Stimulated activated naive B cell treated with anti-CD40 and anti-IgM and Interleukin-4, amounts not matched to agents 10 μg/mL and 1 μg/mL and 100 μg/mL, for 72 hours (primary cell): ENCODE data around the gene CTBP1.
"Not testable (repeated sequence)": the region's sequence is repeated elsewhere in the genome, so short reads cannot be mapped to it uniquely, and the experiment has no call there.

Experiments
- ATAC-seq, 2 donors: fragments of 150-1000 bp; cut with Tn5 transposase; replicated peaks; 2 replicates each; pipeline ENCODE4 v1.10.0; 2021; ENCODE audit warnings: moderate library complexity in 1 of 2
- DNase-seq: peaks from one replicate; pipeline ENCODE4 v3.0.0; 2021
- H3K27ac Mint-ChIP-seq: one replicate; pipeline ENCODE4 v1.8.0; 2022; ENCODE audit warnings: mild to moderate bottlenecking, mixed read lengths
- H3K27me3 Mint-ChIP-seq, 2 donors: one replicate each; pipeline ENCODE4 v1.8.0; 2022; ENCODE audit warnings: mixed read lengths in 2 of 2
- H3K36me3 Mint-ChIP-seq, 2 donors: one replicate each; pipeline ENCODE4 v1.8.0; 2022; ENCODE audit warnings: mixed read lengths in 2 of 2, mild to moderate bottlenecking in 1 of 2
- H3K4me1 Mint-ChIP-seq, 2 donors: one replicate each; pipeline ENCODE4 v1.8.0; 2022; ENCODE audit warnings: mixed read lengths in 2 of 2, mild to moderate bottlenecking in 1 of 2
- H3K4me3 Mint-ChIP-seq, 2 donors: one replicate each; pipeline ENCODE4 v1.8.0; 2022; ENCODE audit warnings: mild to moderate bottlenecking in 2 of 2, mixed read lengths in 2 of 2, moderate library complexity in 1 of 2
- H3K9me3 Mint-ChIP-seq, 2 donors: one replicate each; pipeline ENCODE4 v1.8.0; 2022; ENCODE audit warnings: mixed read lengths in 2 of 2, mild to moderate bottlenecking in 1 of 2

The CTBP1 gene

DNA sequence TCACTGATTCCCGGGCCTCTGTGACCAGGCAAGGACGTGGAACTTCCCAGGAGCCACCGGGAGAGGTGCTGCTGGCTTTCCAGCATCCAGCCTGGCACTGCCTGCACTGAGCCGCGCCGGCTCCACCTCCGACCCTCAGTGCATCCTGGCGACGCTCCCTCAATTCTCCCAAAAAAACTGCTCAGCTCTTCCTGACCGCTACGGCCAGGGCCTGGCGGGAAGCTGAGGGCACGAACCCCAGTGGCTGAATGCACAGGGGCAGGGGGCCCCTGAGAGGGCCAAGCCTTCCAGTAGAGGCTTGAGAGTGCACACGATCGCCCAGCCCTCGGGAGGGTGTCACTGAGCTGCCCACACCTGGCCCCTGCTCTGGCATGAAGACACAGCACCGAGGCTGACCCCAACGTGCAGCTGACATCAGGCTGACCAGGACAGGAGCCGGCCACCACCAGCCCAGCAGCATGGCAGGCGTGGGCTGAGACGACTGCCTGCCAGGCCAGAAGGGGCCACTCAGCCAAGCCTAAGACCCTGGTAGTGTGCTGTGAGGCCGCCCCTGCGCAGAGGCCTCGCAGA, 6.9 kb downstream of the CTBP1 start:
- H3K27ac Mint-ChIP-seq, result no peak overlapping the region
- ATAC-seq (no peak), DNase-seq (no peak)
- peaks cover 26 to 48% of the 10 kb centered on the region in 2 donors for H3K36me3 Mint-ChIP-seq
- H3K9me3 Mint-ChIP-seq, result no peaks in the 10 kb centered on the region
- H3K27me3 Mint-ChIP-seq, result no peaks in the 10 kb centered on the region
- peaks cover 40 to 48% of the 10 kb centered on the region in 2 donors for H3K4me1 Mint-ChIP-seq
- no peak overlapping the region for H3K4me3 Mint-ChIP-seq

DNA sequence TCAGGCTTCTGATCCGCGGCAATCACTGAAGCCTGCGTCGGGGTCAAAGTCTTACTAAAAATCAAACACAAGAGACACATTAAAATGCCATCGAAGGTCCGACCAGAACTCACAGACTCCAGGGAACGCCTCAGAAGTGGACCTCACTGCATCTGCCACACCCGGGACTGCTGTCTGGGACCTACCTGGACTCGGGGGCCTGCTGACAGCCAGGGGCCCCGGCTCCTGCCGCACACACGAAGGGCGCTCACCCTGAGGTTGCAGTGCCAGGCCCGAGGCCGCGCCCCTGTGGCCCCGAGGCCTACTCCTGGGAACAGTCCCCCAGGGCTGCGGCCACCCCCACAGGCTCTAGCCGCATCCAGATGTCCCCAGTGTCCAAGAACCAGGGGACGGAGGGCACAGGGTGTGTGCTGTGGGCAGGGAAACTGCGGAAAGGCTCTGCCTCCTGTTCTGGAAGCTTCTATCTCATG, 7.4 kb downstream of the CTBP1 start:
- H3K27me3 Mint-ChIP-seq, result no peaks in the 10 kb centered on the region
- H3K27ac Mint-ChIP-seq, result no peak overlapping the region
- no peaks in the 10 kb centered on the region for H3K9me3 Mint-ChIP-seq
- H3K4me1 Mint-ChIP-seq, result peaks cover 36 to 43% of the 10 kb centered on the region in 2 donors
- peaks cover 22 to 46% of the 10 kb centered on the region in 2 donors for H3K36me3 Mint-ChIP-seq
- DNase-seq, result no peak
- H3K4me3 Mint-ChIP-seq, result no peak overlapping the region
- no peak for ATAC-seq

DNA sequence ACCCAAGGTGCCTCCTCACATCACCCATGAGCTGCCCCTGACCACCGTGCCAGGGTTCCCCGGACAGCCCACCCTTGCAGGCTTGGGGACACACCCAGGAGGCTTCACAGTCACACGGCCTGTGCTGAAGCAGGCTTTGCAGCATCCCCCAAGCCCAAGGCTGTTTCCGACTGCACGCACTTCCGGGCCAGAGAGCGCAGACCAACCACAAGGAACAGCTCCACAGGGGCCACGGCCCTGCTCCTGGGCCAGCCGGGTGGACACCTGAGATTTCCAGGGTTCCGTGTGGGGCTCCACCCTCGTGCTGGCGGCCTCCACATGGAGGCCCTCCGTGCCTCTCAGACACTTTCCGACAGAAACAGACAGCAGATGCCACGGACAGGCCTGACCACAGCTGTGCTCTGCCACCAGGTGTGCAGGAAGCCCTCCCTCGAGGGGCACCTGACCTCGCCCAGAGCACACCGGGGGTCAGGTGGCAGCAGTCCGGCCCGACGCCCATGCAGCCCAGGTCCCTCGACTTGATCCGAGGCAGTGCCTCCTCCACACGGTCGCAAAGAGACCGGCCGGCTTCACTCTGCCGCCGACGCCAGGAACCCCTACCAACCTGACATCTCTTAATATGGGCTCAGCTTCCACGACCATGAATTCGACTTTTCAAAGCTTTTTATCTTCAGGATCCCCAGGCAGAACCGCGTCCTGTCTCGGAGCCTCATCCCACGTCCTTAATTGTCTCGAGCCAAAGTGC, 8.0 kb downstream of the CTBP1 start:
- no peaks in the 10 kb centered on the region for H3K9me3 Mint-ChIP-seq
- H3K4me1 Mint-ChIP-seq, result peaks cover 30 to 37% of the 10 kb centered on the region in 2 donors
- no peak for DNase-seq
- H3K27ac Mint-ChIP-seq, result no peak overlapping the region
- ATAC-seq, result no peak
- H3K4me3 Mint-ChIP-seq, result no peak overlapping the region
- H3K36me3 Mint-ChIP-seq, result peaks cover 22 to 45% of the 10 kb centered on the region in 2 donors
- H3K27me3 Mint-ChIP-seq, result no peaks in the 10 kb centered on the region

DNA sequence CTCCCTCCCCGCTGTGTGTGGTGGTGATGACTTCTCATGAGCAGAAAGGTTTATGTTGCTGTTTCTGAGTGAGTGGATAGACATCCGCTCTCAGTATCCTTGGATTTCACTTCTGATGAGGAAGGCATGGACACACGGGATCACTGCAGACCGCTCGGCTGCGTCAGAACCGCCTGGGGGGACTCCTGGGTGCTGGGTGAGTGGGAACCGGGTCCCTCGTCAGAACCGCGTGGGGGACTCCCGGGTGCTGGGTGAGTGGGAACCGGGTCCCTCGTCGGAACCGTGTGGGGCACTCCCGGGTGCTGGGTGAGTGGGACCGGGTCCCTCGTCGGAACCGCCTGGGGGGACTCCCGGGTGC, 9.0 kb downstream of the CTBP1 start:
- Mint-ChIP-seq H3K27ac (no peak overlapping the region), H3K4me1 (peaks cover 23 to 33% of the 10 kb centered on the region in 2 donors), H3K36me3 (peaks cover 27 to 49% of the 10 kb centered on the region in 2 donors), H3K27me3 (no peaks in the 10 kb centered on the region), H3K4me3 (no peak overlapping the region), H3K9me3 (no peaks in the 10 kb centered on the region)
- no peak for DNase-seq
- ATAC-seq, result no peak

DNA sequence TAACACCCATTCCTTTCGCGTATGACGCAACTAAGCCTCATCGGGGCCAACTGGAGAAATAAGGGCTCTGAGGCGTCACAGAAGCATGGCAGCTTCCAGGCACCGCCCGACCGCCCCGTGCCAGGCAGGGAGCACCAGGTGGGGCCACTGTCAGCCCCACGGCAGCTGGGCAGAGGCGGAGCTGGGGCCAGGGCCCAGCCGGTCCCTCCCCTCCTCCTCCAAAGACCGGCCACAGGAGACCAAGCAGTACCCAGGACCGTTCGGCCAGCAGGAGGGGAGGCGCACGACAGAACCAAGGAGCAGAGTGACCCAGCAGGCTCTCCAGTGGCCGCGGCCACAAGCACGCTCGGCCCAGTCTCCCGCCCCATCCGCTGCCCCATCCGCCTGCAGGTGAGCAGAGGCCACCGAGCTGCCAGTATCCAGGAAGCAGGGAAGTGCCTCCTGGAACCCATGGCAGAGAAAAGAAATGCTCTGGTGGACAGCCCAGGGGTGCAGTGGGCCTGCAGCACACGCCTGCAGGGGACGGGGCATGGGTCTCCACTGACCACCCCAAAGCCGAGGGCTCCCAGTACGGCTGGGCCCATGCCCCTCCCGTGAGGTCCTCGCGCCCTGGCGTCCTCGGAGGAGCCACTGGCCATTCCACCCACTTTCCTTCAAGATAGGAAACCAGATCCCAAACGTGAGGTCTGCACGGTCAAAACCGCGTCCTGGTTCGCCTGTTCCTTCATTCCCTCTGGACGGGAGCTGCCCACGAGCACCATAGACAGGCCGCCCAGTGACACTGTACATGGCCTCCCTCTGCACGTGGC, 9.6 kb downstream of the CTBP1 start:
- H3K4me3 Mint-ChIP-seq, result no peak overlapping the region
- H3K36me3 Mint-ChIP-seq, result peaks cover 27 to 49% of the 10 kb centered on the region in 2 donors
- peaks cover 17 to 27% of the 10 kb centered on the region in 2 donors for H3K4me1 Mint-ChIP-seq
- no peak for ATAC-seq
- DNase-seq, result no peak
- no peaks in the 10 kb centered on the region for H3K27me3 Mint-ChIP-seq
- no peak overlapping the region for H3K27ac Mint-ChIP-seq
- no peaks in the 10 kb centered on the region for H3K9me3 Mint-ChIP-seq

DNA sequence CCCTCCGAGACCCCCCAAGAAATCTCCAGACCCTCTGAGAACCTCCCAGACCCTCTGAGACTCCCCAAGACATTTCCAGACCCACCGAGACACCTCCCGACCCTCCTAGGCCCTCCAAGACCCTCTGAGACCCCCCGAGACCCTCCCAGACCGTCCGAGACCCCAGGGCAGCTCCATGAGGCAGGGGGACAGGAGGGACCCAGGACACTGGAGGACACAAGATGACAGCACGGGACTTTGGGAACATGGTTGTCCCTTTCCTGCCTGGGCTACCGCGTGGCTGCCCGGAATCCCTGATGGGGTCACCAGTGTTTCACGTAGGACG, 10.3 kb downstream of the CTBP1 start:
- no peak overlapping the region for H3K27ac Mint-ChIP-seq
- no peaks in the 10 kb centered on the region for H3K27me3 Mint-ChIP-seq
- no peak for DNase-seq
- ATAC-seq, result no peak
- H3K36me3 Mint-ChIP-seq, result peaks cover 34 to 52% of the 10 kb centered on the region in 2 donors
- H3K4me1 Mint-ChIP-seq, result peaks cover 15 to 20% of the 10 kb centered on the region in 2 donors
- H3K4me3 Mint-ChIP-seq, result no peak overlapping the region
- no peaks in the 10 kb centered on the region for H3K9me3 Mint-ChIP-seq

DNA sequence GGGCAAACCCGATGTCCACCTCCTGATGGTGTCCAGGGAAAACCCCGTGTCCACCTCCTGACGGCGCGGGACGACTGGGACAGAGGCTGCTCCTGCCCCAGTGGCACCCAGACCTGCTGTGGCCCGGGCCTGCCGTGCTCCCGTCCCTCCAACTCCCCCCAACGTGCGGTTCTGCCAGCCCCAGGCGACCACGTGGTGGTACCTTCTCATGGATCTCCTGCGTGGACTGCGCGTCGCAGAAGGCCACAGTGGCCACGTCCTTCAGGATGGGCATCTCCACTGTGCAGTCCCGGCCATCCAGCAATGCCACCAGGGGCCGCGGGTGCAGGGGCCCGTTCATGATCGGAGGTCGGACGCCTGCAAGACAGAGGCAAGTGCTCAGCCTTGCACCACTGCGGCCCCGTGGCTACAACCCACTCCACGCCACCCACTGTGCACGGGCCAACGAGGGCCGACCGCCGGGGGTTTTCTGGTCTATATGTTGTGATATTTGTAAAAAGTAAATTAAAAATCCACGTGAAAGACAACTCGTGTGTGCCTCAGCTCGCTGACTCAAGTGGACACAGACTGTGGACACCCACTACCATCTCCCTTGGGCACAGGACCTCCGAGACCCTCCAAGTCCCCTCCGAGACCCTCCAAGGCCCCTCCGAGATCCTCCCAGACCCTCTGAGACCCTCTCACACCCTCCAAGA, 10.8 kb downstream of the CTBP1 start:
- Mint-ChIP-seq H3K4me3 (no peak overlapping the region), H3K36me3 (peaks cover 35 to 53% of the 10 kb centered on the region in 2 donors), H3K9me3 (no peaks in the 10 kb centered on the region), H3K27me3 (no peaks in the 10 kb centered on the region), H3K4me1 (peaks cover 14 to 15% of the 10 kb centered on the region in 2 donors), H3K27ac (no peak overlapping the region)
- ATAC-seq, result no peak
- DNase-seq, result no peak

DNA sequence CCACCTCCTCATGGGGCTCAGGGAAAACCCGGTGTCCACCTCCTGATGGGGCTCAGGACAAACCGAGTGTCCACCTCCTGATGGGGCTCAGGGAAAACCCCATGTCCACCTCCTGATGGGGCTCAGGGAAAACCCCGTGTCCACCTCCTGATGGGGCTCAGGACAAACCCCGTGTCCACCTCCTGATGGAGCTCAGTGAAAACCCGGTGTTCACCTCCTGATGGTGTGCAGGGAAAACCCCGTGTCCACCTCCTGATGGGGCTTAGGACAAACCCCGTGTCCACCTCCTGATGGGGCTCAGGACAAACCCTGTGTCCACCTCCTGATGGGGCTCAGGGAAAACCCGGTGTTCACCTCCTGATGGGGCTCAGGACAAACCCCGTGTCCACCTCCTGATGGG, 11.7 kb downstream of the CTBP1 start:
- peaks cover 9 to 13% of the 10 kb centered on the region in 2 donors for H3K4me1 Mint-ChIP-seq
- H3K27ac Mint-ChIP-seq, H3K4me3 Mint-ChIP-seq, H3K27me3 Mint-ChIP-seq, H3K9me3 Mint-ChIP-seq, ATAC-seq, DNase-seq: not testable (repeated sequence)
- H3K36me3 Mint-ChIP-seq, result peaks cover 42 to 54% of the 10 kb centered on the region in 2 donors

DNA sequence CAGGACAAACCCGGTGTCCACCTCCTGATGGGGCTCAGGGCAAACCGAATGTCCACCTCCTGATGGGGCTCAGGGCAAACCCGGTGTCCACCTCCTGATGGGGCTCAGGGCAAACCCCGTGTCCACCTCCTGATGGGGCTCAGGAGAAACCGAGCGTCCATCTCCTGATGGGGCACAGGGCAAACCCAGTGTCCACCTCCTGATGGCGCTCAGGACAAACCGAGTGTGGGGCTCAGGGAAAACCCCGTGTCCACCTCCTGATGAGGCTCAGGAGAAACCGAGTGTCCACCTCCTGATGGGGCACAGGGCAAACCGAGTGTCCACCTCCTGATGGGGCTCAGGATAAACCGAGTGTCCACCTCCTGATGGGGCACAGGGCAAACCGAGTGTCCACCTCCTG, 12.1 kb downstream of the CTBP1 start:
- DNase-seq, H3K9me3 Mint-ChIP-seq, H3K27me3 Mint-ChIP-seq, H3K4me3 Mint-ChIP-seq, H3K27ac Mint-ChIP-seq, ATAC-seq: not testable (repeated sequence)
- Mint-ChIP-seq H3K36me3 (peaks cover 46 to 59% of the 10 kb centered on the region in 2 donors), H3K4me1 (peaks cover 11 to 14% of the 10 kb centered on the region in 2 donors)

DNA sequence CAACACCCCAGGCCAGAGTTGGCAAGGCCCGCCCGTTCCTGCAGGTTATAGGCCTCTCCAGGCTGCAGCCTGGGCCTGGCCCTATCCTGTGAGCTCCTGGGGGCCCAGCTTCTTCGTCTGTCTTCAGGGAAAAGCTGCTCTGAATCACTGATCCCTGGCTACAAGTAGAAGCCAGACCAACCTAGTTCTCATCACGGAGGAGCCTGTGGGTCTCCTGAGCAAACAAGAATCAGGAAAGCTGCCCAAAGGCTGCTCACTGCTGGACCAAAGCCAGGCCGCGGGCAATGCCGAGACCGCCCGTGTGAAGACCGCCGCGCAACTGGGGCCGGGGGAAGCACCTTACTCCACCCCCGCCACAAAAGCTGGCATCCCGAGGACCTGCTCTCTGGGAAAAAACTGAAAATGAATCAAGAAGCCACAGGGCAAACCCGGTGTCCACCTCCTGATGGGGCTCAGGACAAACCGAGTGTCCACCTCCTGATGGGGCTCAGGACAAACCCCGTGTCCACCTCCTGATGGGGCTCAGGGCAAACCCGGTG, 12.8 kb downstream of the CTBP1 start:
- Mint-ChIP-seq H3K27me3 (no peaks in the 10 kb centered on the region), H3K4me1 (peaks cover 11 to 14% of the 10 kb centered on the region in 2 donors), H3K4me3 (no peak overlapping the region), H3K9me3 (no peaks in the 10 kb centered on the region), H3K27ac (peak overlapping the region; percentile 42), H3K36me3 (peaks cover 49 to 62% of the 10 kb centered on the region in 2 donors)
- no peak for DNase-seq
- no peak for ATAC-seq

DNA sequence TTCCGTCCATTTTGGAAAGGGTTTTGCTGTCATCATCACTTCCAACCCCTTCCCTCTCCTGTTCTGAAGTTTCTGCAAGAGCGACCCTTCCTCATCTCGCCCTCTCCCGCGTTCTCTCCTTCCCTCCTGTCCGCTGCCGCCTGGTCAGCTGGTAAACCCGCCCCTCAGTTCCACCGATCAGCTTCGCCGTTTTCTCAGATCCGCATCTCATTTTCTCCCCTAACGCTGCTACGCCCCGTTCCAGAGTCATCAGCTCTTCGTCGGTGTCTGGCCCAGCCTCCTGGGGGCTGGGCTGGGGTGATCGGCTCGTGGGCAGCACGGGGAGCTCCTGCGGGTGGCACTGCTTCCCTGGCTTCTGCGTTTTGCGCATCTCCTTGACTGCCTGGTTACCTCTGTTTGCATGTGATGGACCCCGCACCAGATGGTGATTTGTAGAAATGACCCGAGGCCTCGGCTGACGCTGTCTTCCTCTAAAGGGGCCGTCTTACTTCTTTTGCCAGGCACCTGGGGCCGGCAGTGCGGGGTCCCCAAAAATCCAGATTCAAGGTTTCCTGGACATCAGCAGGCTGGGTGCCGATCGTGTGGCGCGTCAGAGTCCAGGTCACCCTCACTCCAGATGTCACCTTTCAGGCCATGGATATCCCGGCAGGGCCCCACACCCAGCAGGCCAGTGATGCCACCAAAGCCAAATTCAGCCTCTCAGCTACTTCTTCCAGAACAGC, 13.4 kb downstream of the CTBP1 start:
- DNase-seq (no peak), ATAC-seq (no peak)
- Mint-ChIP-seq H3K4me1 (peaks cover 11 to 14% of the 10 kb centered on the region in 2 donors), H3K27me3 (no peaks in the 10 kb centered on the region), H3K36me3 (peaks cover 45 to 62% of the 10 kb centered on the region in 2 donors), H3K4me3 (no peak overlapping the region), H3K9me3 (no peaks in the 10 kb centered on the region), H3K27ac (peak overlapping the region; percentile 44)

DNA sequence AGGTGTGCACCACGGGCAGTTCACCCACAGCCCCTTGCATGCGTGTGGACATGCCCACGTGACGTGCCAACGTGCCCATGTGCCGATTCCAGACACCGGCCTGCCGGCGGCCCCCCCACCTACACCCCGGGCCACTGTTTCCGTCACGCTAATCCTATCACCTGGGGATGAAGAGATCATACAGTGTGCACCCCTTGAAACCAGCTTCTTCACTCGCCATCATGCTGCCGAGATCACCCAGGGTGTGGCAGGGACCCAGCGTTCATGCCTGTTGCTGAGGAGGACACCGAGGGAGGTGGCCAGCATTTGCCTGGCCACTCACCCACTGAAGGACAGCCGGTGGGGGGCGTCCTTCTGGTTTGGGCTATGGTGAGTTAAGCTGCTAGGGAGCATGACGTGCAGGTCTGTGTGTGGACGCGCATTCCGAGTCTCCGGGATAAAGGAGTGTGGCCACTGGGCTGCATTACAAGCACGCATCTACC, 14.1 kb downstream of the CTBP1 start:
- H3K9me3 Mint-ChIP-seq, result no peaks in the 10 kb centered on the region
- no peaks in the 10 kb centered on the region for H3K27me3 Mint-ChIP-seq
- H3K36me3 Mint-ChIP-seq, result peaks cover 48 to 64% of the 10 kb centered on the region in 2 donors
- no peak overlapping the region for H3K27ac Mint-ChIP-seq
- peaks cover 15 to 19% of the 10 kb centered on the region in 2 donors for H3K4me1 Mint-ChIP-seq
- no peak overlapping the region for H3K4me3 Mint-ChIP-seq
- ATAC-seq (no peak), DNase-seq (no peak)

DNA sequence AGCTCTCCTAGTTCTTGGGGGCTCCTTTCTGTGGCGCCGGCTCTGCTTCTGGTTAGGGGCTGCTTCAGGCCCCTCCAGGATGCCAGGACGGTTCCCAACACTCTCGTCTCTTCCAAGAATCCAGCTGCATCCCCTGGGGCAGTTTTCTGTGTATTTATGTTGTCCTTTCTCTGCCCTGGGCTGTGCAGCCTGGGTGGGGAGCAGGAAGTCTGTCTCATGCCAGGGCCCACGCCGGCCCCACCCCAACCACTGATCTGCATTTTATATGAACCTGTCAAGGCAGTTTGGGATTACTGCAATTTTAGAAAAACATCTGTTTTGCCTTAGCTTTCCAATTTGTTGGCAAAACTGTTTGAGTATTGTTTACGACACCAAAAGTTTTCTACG, 14.6 kb downstream of the CTBP1 start:
- ATAC-seq (no peak), DNase-seq (no peak)
- Mint-ChIP-seq H3K36me3 (peaks cover 50 to 66% of the 10 kb centered on the region in 2 donors), H3K4me1 (peaks cover 16 to 25% of the 10 kb centered on the region in 2 donors), H3K27ac (no peak overlapping the region), H3K9me3 (no peaks in the 10 kb centered on the region), H3K4me3 (no peak overlapping the region), H3K27me3 (no peaks in the 10 kb centered on the region)
